NCI-H1436 treated with DMSO at 0.1 percent for 48 hours (cell line): Measurements from ENCODE around the gene PRSS22.
"Not testable (repeated sequence)": the region's sequence is repeated elsewhere in the genome, so short reads cannot be mapped to it uniquely, and the experiment has no call there.

Experiments used
- DNase-seq: peaks from one replicate; lab custom pipeline; 2025; lab: John Stamatoyannopoulos, UW

Gene PRSS22

GRCh38 chr16:2857451-2858244 is at the start of gene PRSS22:
Gene PRSS22 (minus strand): TSS chr16:2858170. CDS start chr16:2858104, 66 bp downstream.
- no peak for DNase-seq

- DNase-seq, result not testable (repeated sequence)
These were observed 49.2 kb upstream of the PRSS22 start for GRCh38 chr16:2907084-2907753.

GRCh38 chr16:2905988-2906387 is 48.0 kb upstream of the PRSS22 start:
- no peak for DNase-seq

GRCh38 chr16:2905241-2905987 is 47.4 kb upstream of the PRSS22 start:
- DNase-seq, result peak; percentile 89

GRCh38 chr16:2904922-2905240 is 46.9 kb upstream of the PRSS22 start:
- DNase-seq, result no peak

GRCh38 chr16:2904100-2904921 is 46.3 kb upstream of the PRSS22 start:
- DNase-seq, result no peak

- no peak for DNase-seq
These were observed 44.6 kb upstream of the PRSS22 start for GRCh38 chr16:2902337-2903130.

- DNase-seq, result no peak
These were observed 42.6 kb upstream of the PRSS22 start for GRCh38 chr16:2900526-2901075.

GRCh38 chr16:2899564-2900072 is 41.6 kb upstream of the PRSS22 start:
- no peak for DNase-seq

- DNase-seq, result no peak
These were observed 41.0 kb upstream of the PRSS22 start for GRCh38 chr16:2898831-2899563.

- no peak for DNase-seq
These were observed 39.1 kb upstream of the PRSS22 start for GRCh38 chr16:2897110-2897509.

- DNase-seq, result no peak
These were observed 38.6 kb upstream of the PRSS22 start for GRCh38 chr16:2896480-2897010.

- no peak for DNase-seq
These were observed 37.8 kb upstream of the PRSS22 start for GRCh38 chr16:2895813-2896212.

- no peak for DNase-seq
These were observed 36.3 kb upstream of the PRSS22 start for GRCh38 chr16:2894231-2894630.

GRCh38 chr16:2884041-2884451 is 26.1 kb upstream of the PRSS22 start:
- DNase-seq, result no peak

GRCh38 chr16:2883458-2883908 is 25.5 kb upstream of the PRSS22 start:
- DNase-seq, result no peak

- peak; percentile 90 for DNase-seq
These were observed 24.9 kb upstream of the PRSS22 start, which contains the start of gene FLYWCH2 for GRCh38 chr16:2882650-2883457. Gene FLYWCH2 (plus strand): TSS chr16:2883215. CDS start chr16:2896450, 13,235 bp downstream.
